AG09309 (cell line): Measurements from ENCODE around the gene NCLN.

ENCODE experiments used
- DNase-seq: peaks from one replicate; pipeline ENCODE4 v3.0.0-alpha.2; 2010; ENCODE audit warnings: low read depth
- H3K4me3 ChIP-seq: 2 replicates; pipeline ENCODE4 v1.5.1; 2011; ENCODE audit warnings: mild to moderate bottlenecking, low read depth, low read length, moderate library complexity; ENCODE audit not compliant: control insufficient read depth
- CTCF ChIP-seq: IDR thresholded peaks from 2 replicates; pipeline ENCODE4 v1.5.1; 2011; ENCODE audit warnings: mild to moderate bottlenecking, low read depth, low read length, inconsistent platforms; ENCODE audit not compliant: insufficient read depth, control insufficient read depth; ENCODE audit errors: missing control alignments

Gene NCLN

GRCh38 chr19:3252650-3253049, 66.9 kb downstream of the NCLN start:
- no peak for TF ChIP-seq CTCF
- DNase-seq: no peak
- H3K4me3 ChIP-seq: no peak overlapping the region

- no peak for DNase-seq
- TF ChIP-seq CTCF: no peak
- no peak overlapping the region for H3K4me3 ChIP-seq
Observed at GRCh38 chr19:3253270-3253669, 67.5 kb downstream of the NCLN start.

GRCh38 chr19:3254520-3254919, 68.8 kb downstream of the NCLN start:
- TF ChIP-seq CTCF: no peak
- H3K4me3 ChIP-seq: no peak overlapping the region
- no peak for DNase-seq

- no peak for TF ChIP-seq CTCF
- DNase-seq: no peak
- no peak overlapping the region for H3K4me3 ChIP-seq
Observed at GRCh38 chr19:3257071-3257470, 71.3 kb downstream of the NCLN start.
